ENCODE data around the gene CFAP52.
"Not testable (repeated sequence)": the region's sequence is repeated elsewhere in the genome, so short reads cannot be mapped to it uniquely, and the experiment has no call there.

GRCh38 chr17:9597638-9598037 is 21.2 kb downstream of the CFAP52 start:
- TF ChIP-seq, protein P1, sequence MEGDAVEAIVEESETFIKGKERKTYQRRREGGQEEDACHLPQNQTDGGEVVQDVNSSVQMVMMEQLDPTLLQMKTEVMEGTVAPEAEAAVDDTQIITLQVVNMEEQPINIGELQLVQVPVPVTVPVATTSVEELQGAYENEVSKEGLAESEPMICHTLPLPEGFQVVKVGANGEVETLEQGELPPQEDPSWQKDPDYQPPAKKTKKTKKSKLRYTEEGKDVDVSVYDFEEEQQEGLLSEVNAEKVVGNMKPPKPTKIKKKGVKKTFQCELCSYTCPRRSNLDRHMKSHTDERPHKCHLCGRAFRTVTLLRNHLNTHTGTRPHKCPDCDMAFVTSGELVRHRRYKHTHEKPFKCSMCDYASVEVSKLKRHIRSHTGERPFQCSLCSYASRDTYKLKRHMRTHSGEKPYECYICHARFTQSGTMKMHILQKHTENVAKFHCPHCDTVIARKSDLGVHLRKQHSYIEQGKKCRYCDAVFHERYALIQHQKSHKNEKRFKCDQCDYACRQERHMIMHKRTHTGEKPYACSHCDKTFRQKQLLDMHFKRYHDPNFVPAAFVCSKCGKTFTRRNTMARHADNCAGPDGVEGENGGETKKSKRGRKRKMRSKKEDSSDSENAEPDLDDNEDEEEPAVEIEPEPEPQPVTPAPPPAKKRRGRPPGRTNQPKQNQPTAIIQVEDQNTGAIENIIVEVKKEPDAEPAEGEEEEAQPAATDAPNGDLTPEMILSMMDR (tag by site-specific recombination; IDR thresholded peaks at IDR 0.05) = not testable (repeated sequence)
- TF ChIP-seq ZNF280C (tag by site-specific recombination; IDR thresholded peaks at IDR 0.05) = not testable (repeated sequence)

Measured in HEK293 (cell line).